Right ventricle myocardium inferior (tissue), 1 donor: ENCODE measurements around the gene NBPF4. TPM values are rescaled to one million over a fixed set of nuclear protein-coding genes. Genes with fewer than 3 reads are reported as not detected.
"Not testable (repeated sequence)": the region's sequence is repeated elsewhere in the genome, so short reads cannot be mapped to it uniquely, and the experiment has no call there.

ENCODE experiments used
- ATAC-seq: fragments of 200-7000 bp; cut with Tn5 transposase; one replicate; pipeline ENCODE4 v1.9.1; 2020; ENCODE audit warnings: mild to moderate bottlenecking, moderate library complexity
- DNase-seq: peaks from one replicate; pipeline ENCODE4 v3.0.0; 2021; ENCODE audit errors: missing footprints
- intact Hi-C: fragments of 100-400 bp; cut with DNase I; formaldehyde crosslinking; loops from one replicate; pipeline ENCODE4 v1.11.0; 2022
- total RNA-seq: library from RNA; stranded (reverse); fragmentation: NEBNext Ultra II Directional; extraction: Animal tissue kit (Norgen Biotek cat#: 25700); gene quantifications from one replicate; pipeline ENCODE4 v1.2.1, GENCODE V29; 2021
- donor health status: DM: no; HTN: yes; CAD: no; lungs with severe emphysema.

Gene NBPF4
- total RNA-seq, 1 donor from 2014 or later: not detected

DNA sequence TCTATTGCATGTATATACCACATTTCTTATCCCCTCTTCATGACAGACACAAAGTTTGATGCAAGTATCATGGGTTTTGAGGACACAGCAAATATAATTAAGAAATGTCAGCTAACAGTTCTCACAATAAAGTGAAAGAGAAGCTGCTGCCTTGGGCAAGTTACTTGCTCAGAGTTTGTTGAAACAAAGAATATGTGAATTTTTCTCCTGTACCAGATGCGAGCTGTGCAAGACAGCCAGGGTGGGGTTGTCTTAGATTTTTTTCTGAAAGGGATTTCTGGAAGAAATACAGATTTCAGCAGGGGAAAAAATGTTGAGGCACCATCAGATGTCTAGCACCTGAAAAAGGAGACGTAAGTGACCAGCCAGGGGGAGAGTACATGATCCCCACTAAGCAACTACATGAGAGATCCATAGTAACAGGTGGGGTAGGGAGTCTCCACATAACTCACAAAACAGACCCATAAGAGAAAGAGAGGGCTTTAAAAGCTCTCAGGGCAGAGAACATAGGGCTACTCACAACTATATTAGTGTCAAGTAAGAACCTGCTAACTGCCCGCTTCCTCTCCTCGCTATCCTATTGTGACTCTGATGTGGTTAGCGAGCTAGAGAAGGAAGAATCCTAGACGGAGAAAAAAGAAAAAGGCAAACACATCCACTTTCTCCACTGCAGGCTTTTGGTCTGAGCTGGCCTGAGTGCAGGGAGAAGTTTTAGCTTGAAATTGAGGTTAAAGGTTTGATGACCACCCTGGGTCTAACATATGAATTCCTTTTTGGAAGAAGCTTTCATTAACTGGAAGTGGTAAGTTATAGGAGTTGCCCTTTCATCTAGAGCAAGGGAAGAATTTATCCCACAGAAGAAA is 27.6 kb downstream of the NBPF4 start:
- DNase-seq, ATAC-seq, intact Hi-C loops: not testable (repeated sequence)

DNA sequence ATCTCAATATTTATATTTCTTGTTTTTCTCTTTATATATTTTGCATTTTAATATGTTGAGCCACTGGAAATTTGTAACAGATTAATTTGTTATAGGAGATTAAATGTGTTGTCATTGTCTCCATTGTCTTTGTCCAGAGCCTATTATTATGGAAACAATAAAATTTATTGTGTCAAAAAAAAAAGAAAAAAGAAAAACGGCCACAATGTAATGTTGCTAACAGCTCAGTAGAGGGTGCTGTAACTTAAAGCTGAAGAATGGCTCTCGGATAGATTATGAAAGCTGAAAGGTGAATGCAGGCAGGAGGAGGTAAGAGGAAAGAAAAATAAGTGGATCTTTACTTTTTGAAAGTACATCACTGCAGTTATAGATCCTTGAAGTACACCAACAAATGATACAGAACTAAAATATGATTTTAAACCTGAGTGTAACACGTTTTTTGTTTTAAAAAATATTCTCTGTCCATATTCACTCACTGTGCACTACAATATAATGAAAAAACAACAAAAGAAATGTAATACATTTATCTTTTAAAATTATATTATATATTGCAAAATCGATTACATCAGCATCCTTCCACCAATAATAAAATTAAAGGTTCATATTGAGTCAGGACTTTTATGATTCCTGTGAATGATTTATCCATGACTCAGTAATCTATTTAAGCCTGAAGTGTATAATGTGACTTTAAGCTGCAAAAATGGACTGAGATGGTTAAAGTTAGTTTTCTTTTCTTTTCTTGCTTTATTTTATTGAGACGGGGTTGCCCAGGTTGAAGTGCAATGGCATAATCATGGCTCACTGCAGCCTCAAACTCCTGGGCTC is 29.0 kb downstream of the NBPF4 start:
- DNase-seq, intact Hi-C loops, ATAC-seq: not testable (repeated sequence)

DNA sequence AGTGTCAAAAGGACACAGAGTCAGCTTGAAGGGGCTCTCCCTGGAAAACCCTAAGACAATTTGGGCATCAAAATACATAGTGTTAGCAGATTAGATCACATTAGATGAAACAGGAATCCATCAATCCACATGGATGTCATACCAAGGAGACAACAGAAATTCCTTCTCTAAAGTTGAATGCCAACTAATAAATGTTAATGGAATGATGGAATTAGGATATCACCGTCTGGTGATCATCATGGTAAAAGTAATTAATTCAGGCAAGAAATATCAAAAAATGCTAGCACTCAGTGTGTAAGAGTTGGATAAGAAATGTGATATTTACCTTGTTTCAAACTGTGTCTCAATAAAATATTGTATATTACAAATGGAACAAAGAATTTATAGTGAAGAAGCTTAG is 32.9 kb downstream of the NBPF4 start:
- DNase-seq (no peak), ATAC-seq (no peak)
- intact Hi-C loops: no loop called here

DNA sequence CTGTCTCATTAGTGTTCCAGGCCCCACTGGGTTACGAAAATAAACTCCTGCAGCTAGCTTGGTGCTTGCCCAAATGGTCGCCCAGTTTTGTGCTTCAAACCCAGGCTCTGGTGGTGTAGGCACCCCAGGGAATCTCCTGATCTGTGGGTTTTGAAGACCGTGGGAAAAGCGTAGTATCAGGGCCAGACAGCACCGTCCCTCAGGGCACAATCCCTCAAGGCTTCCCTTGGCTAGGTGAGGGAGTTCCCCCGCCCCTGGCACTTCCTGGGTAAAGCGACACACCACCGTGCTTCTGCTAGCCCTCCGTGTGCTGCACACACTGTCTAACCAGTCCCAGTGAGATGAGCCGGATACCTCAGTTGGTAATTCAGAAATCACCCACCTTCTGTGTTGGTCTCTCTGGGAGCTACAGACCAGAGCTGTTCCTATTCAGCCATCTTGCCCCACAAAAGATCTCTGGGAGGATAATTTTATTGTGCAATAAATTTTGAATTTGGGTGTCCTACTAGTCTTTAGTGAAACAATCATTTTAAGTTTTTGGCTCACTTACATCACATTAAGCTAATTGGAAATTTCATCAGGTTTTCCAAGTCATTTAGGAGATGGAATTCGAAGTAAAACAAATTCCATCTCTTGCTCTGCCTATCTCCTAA is 34.3 kb downstream of the NBPF4 start:
- intact Hi-C loops: no loop called here
- no peak for DNase-seq
- no peak for ATAC-seq

DNA sequence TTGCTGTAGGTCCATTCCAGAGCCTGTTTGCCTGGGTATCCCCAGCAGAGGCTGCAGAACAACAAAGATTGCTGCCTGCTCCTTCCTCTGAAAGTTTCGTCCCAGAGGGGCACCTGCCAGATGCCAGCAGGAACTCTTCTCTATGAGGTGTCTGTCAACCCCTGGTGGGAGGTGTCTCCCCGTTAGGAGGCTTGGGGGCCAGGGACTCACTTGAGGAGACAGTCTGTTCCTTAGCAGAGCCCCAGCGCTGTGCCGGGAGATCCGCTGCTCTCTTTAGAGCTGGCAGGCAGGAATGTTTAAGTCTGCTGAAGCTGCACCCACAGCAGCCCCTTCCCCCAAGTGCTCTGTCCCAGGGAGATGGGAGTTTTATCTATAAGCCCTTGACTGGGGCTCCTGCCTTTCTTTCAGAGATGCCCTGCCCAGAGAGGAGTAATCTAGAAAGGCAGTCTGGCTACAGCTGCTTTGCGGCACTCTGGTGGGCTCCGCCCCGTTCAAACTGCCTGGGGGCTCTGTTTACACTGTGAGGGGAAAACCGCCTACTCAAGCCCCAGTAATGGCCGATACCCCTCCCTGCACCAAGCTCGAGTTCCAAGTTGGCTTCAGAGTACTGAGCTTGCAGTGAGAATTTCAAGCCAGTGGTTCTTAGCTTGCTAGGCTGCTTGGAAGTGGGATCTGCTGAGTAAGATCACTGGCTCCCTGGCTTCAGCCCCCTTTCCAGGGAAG is 35.0 kb downstream of the NBPF4 start:
- intact Hi-C loops: no loop called here
- no peak for DNase-seq
- ATAC-seq: no peak

DNA sequence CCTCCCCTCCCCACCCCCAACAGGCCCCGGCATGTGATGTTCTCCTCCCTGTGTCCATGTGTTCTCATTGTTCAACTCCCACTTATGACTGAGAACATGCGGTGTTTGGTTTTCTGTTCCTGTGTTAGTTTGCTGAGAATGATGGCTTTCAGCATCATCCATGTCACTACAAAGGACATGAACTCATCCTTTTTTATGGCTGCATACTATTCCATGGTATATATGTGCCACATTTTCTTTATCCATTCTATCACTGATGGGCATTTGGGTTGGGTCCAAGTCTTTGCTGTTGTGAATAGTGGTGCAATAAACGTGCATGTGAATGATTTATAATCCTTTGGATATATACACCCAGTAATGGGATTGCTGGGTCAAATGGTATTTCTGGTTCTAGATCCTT is 40.3 kb downstream of the NBPF4 start:
- ATAC-seq, DNase-seq, intact Hi-C loops: not testable (repeated sequence)

DNA sequence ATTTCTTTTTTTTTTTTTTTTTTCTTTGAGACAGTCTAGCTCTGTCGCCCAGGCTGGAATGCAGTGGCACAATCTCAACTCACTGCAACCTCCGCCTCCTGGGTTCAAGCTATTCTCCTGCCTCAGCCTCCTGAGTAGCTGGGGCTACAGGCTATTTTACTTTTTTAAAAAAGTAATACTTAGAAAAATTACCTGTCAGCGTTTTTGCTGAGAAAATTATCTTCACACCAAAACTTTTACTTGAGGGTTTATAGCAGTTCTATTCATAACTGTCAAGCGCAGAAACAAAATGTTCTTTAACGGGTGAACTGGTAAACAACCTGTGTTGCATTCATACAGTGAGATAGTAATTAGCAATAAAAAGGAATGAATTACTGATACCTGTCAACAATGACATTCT is 42.2 kb downstream of the NBPF4 start:
- intact Hi-C loops: no loop called here
- DNase-seq: no peak
- ATAC-seq: no peak

DNA sequence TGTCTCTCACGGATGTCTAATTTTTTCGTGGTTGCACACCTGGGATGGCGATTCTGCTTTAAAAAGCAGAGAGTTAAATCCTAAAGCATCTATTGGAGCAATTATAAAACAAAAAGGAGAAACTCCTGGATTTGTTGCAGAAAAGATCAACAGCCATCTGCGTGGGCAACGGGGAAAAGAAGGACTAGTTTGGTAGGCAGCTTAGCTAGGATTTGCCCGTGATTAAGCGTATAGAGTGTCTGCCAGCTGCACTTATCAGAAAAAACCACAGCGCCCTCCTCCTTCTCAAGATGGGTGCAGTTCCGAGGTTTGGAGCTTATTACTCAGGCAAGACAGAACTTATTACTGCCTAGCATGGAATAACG is 43.2 kb downstream of the NBPF4 start:
- intact Hi-C loops: no loop called here
- ATAC-seq (peak; percentile 35), DNase-seq (no peak)

DNA sequence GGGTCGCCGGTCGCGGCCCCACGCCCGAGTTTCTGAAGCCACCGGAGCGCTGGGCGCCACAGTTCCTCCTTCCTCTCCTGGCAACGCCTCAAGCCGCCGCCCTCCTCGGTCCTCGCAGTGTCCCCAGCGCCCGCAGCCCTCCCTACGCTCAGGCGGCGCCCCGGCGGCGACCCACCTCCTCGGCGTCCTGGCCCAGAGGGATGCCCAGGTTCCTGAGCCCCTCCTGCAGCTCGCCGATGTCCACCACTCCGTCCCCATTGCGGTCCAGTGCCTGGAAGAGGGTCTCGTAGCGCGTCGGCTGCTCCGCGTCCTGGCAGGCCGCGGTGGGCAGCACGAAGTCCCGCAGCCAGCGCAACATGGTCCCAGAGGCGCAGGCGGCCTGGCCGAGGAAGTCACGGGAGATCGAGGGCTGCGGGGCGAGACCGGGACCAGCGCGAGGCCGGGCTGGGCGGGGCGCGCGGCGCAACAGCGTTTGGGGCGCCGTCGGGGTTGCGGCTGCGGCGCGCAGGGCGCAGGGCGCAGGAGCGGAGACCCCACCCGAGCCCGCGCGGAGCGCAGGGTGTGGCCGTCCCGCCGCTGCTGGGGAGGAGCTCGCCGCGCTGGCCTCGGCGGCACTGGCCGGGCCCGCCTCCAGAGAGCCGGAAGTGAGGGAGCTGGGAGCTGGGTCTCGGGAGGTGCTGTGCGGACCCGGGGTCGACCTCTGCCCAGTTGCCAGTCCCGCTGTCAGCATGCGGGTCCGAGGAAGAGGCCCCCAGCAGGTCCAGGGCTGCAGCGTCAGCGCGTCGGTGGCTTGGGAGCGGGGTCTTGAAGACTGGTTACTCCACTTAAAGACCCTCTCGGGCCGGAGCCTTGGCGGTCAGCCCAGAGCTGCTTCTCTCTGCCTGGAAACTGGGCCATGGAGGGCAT is 43.8 kb downstream of the NBPF4 start, which contains the start of gene SLC25A24:
Gene SLC25A24 (minus strand): TSS at position 563 of the 906 bp plus-strand sequence. CDS start 205 bp downstream, at position 358.
- ATAC-seq: peak; percentile 98
- DNase-seq: peak; percentile 93
- intact Hi-C loops: loop anchor here (5.0 kb wide), 1 partner anchor 43 kb away; no protein-coding TSS in a partner anchor

DNA sequence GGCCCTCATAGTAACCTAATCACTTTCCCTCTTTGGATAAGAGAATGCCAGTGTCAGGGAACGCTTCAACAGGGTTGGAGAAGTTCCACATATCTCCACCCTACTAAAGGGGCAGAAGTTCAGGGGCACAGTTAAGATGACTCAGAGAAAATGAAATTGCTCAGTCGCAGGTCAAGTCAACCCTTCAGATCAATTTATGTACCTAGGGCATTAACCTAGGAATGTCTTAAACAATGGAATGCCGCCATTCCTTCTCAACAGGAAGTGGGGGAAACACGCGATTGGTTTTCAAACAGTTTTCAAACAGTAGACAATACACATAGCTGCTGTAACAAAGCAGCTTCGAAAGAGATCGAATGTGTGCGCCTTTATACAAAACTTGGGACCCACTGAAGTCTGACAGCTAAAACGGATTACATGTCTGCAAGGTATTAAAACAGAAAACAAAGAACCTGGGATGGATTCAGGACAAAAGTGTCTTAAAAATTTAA is 44.6 kb downstream of the NBPF4 start:
- ATAC-seq: peak; percentile 47
- intact Hi-C loops: loop anchor here (5.0 kb wide), 1 partner anchor 42 kb away; no protein-coding TSS in a partner anchor

DNA sequence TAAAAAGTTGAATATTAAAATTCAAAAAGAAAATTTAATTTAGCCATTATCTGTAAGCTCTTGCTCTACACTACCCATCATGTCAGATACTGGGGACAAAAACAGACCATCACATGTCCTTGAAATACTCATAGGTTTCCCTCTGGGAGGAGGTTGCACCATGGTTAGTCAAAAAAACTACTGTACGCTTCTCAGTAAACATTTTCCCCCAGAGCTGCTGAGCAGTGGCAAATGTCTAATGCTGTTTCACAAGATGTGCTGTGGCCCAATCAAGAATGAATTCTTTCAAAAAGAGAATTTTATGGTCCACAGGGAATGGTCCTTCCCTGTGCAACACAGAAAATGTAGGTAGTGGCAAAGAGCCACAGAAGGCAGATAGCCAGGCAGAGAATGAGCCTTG is 49.8 kb downstream of the NBPF4 start:
- intact Hi-C loops: no loop called here
- DNase-seq (no peak), ATAC-seq (no peak)

More for the DNA sequence above, 44.6 kb downstream of the NBPF4 start:
- DNase-seq: no peak

DNA sequence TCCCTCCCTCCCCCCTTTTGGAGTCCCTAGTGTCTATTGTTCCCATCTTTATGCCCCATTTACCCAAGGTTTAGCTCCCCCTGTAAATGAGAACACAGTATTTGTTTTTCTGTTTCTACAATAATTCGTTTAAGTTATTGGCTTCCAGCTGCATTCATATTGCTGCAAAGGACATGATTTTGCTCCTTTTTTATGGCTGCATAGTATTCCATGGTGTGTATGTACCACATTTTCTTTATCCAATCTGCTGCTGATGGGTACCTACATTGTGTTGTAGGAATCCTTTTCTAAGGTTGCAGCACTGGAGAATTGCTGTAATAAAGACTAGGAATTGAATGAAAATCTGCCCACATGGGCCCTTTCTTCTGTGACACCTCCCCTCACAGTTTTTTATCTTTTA is 50.5 kb downstream of the NBPF4 start:
- intact Hi-C loops: no loop called here
- ATAC-seq (no peak), DNase-seq (no peak)

DNA sequence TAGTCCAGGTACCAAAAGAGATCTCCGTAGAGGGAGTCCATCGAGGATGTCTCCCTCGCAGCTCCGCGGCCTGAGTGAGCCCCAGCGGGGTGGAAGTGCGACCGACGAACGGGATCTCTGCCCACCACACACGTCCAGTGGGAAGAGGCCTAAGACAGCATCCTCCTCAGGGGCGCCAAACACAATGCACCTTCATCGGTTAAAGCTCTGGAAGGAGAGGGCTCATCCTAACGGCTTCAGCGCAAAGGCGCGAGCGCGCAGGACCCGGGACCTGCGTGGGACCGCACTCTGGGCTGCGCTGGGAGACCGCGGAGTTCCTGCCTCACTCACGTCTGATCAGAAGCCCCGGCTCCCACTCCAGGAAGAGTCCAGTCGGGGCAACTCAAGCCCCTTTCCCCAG is 51.3 kb downstream of the NBPF4 start:
- ATAC-seq (no peak), DNase-seq (no peak)
- intact Hi-C loops: no loop called here

DNA sequence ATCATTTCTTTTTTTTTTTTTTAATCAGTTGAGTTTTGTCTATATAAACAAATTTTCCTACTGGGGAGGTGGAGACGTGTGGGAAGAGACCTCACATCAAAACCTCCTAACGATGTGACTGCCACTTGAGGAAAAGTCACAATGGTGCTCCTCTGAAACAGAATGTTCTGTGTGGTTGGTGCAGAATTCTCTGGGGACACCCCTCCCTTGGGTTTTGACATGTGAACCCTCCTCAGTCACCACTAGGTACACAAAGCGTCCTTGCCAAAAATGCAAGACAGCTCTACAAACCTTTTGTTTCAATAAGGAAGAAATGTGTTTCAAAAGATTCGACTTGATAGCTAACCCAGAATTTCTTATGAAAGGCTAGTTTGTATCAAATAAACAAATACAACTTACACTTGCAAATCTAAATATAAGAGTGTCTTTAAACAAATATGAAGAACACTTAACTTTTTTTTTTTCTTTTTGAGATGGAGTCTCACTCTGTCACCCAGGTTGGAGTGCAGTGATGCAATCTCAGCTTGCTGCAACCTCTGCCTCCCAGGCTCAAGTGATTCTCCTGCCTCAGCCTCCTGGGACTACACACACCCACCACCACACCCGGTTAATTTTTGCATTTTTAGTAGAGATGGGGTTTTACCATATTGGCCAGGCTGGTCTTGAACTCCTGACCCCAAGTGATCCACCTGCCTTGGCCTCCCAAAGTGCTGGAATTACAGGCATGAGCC is 53.0 kb downstream of the NBPF4 start:
- intact Hi-C loops: no loop called here
- ATAC-seq: no peak
- no peak for DNase-seq

DNA sequence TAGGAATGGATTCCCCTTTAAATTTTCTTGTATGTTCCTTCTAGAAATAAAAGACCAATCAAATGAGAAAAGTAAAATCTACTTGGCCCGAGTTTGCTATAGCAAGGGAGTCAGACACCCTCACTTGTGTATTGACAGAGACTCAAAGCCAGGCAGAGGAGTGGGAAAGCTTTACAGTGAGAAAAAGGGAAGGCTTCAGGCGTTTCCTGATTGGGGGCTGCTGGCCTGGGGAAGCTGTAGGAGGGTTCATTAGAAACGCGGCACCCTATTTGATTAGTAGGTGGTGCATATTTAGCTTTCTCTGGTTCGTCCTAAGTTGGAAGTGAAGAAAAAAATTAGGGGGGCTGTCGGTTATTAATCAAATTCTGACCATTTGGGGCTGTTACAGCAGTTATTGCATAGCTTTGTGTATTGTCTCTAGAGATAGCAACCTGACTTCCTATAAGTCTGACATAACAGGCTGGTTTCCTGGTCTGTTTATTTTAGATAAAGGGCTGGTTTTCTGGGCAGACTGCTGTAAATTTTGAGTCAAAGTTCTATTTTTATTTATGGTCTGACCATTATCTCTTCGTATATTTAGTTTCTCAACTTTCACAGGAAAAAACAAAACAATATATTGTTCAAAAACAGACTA is 53.8 kb downstream of the NBPF4 start:
- no peak for ATAC-seq
- intact Hi-C loops: no loop called here
- DNase-seq: no peak

DNA sequence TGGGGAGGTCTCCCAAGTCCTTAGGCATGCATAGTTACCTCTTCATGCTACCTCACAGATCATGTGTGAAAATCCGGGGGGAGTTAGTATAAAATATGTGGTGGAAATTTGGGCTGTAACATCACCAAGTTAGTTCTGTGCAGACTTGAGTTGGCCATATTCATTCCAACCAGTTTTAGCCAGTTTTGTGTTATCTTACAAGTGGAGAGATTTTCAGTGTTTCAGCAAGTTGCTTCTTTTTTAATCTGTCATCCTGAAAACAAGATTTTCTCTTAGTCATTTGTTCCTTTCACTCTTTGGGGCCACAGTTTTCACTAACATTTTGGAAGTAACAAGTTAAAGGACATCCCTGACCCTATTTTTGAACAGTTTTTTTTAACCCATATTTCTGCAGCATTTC is 55.1 kb downstream of the NBPF4 start:
- DNase-seq (no peak), ATAC-seq (no peak)
- intact Hi-C loops: no loop called here
